Gastroesophageal sphincter (tissue), 4 donors: Measurements from ENCODE around the gene GPR82. TPM values are rescaled to one million over a fixed set of nuclear protein-coding genes. Genes with fewer than 3 reads are reported as not detected.

Source experiments
- ATAC-seq: fragments of 150-250 bp; one replicate; pipeline ENCODE4 v1.9.1; 2016; ENCODE audit warnings: mild to moderate bottlenecking, moderate library complexity
- H3K27ac ChIP-seq, 4 donors: fragments of 200-600 bp; sonication (generic) in 3 of 4; 1 replicate in 3 of 4; 2 replicates in 1 of 4; pipeline ENCODE4 v1.5.1; 2016 to 2019
- H3K27me3 ChIP-seq: fragments of 200-600 bp; sonication (generic); one replicate; pipeline ENCODE4 v1.5.1; 2019
- H3K36me3 ChIP-seq, 2 donors: fragments of 200-600 bp; sonication (generic); one replicate each; pipeline ENCODE4 v1.5.1; 2019; ENCODE audit warnings: control low read depth in 1 of 2
- H3K4me1 ChIP-seq, 3 donors: fragments of 200-600 bp; sonication (generic); 1 replicate in 2 of 3; 2 replicates in 1 of 3; pipeline ENCODE4 v1.5.1; 2016 to 2019; ENCODE audit warnings: control low read depth in 2 of 3
- H3K4me3 ChIP-seq, 2 donors: fragments of 200-600 bp; sonication (generic); one replicate each; pipeline ENCODE4 v1.5.1; 2019; ENCODE audit warnings: mild to moderate bottlenecking in 1 of 2, moderate library complexity in 1 of 2
- H3K9me3 ChIP-seq, 3 donors: fragments of 200-600 bp; sonication (generic); one replicate each; pipeline ENCODE4 v1.5.1; 2017 to 2019; ENCODE audit warnings: control low read depth in 2 of 3
- CTCF ChIP-seq, 4 experiments: fragments of 200-600 bp in 2 of 4; fragments of 450-650 bp in 2 of 4; sonication (generic) in 1 of 4; IDR thresholded peaks; one replicate each; pipeline ENCODE4 v1.5.1; 2017 to 2019; ENCODE audit warnings: antibody characterized with exemption in 4 of 4, mild to moderate bottlenecking in 2 of 4, moderate library complexity in 2 of 4
- EP300 ChIP-seq: sonication (generic); formaldehyde crosslinking; IDR thresholded peaks from one replicate; pipeline ENCODE4 v1.6.1; 2017; ENCODE audit warnings: antibody characterized with exemption, mild to moderate bottlenecking
- POLR2A ChIP-seq, 2 donors: fragments of 450-650 bp; IDR thresholded peaks; one replicate each; pipeline ENCODE4 v1.6.1; 2017; ENCODE audit warnings: antibody characterized with exemption in 2 of 2, mild to moderate bottlenecking in 2 of 2, moderate library complexity in 1 of 2
- POLR2AphosphoS5 ChIP-seq: sonication (generic); formaldehyde crosslinking; IDR thresholded peaks from one replicate; pipeline ENCODE4 v1.6.1; 2017; ENCODE audit warnings: antibody characterized with exemption
- WGBS, 2 donors: methylation state at CpG; one replicate each; pipeline ENCODE4 v1.1.5; 2018; ENCODE audit warnings: low coverage in 1 of 2; 5-methylcytosine and 5-hydroxymethylcytosine counted together
- total RNA-seq, 4 donors: library from RNA; depleted of rRNA; stranded (reverse); fragments of >200 nt; gene quantifications; one replicate each; pipeline ENCODE4 v1.1.0, GENCODE V29; 2016

Gene GPR82
- total RNA-seq, 4 donors from 2014 or later, result 0.47 to 0.67 TPM; not detected in 2

DNA sequence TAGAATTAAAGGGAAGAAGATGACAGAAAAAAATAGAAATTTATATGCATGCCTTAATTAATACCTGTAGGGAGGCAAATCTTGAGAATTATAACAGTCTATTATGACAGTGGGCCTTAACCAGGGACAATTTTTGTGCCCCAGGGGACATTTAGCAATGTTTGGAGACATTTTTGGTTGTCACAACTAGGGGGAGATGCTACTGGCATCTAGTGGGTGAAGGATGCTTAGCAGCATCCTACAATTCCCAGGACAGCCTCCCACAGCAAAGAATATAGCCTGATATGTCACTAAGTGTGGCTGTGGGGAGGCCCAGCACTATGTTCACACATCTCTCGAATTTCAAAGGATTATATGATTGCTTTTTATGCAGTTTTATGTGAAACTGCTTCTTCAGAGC, 10.5 kb downstream of the GPR82 start:
- no peaks in the 10 kb centered on the region for H3K36me3 ChIP-seq
- H3K4me3 ChIP-seq, result no peak overlapping the region
- H3K27me3 ChIP-seq, result no peaks in the 10 kb centered on the region
- ATAC-seq, result no peak
- no peak for TF ChIP-seq EP300
- peak in 1 of 4 experiments; percentile 46 for TF ChIP-seq CTCF (IDR thresholded peaks at IDR 0.05)
- no peaks in the 10 kb centered on the region for H3K4me1 ChIP-seq
- WGBS, 2 donors, result 0 to 14% methylated on average over 1 of the region's 1 CpG
- H3K9me3 ChIP-seq, result no peaks in the 10 kb centered on the region
- no peak overlapping the region for H3K27ac ChIP-seq

- Histone ChIP-seq H3K9me3 (no peaks in the 10 kb centered on the region), H3K27me3 (no peaks in the 10 kb centered on the region), H3K36me3 (no peaks in the 10 kb centered on the region), H3K27ac (no peak overlapping the region), H3K4me3 (no peak overlapping the region), H3K4me1 (no peaks in the 10 kb centered on the region)
- ATAC-seq, result no peak
- no peak for TF ChIP-seq POLR2AphosphoS5
- no peak for TF ChIP-seq EP300
- no peak for TF ChIP-seq POLR2A (IDR thresholded peaks at IDR 0.05)
- TF ChIP-seq CTCF (IDR thresholded peaks at IDR 0.05), result no peak
- WGBS, 2 donors, result 54 to 78% methylated on average over 2 to 4 of the region's 7 CpGs
Measured at GRCh38 chrX:41737065-41737464, 13.1 kb downstream of the GPR82 start.

DNA sequence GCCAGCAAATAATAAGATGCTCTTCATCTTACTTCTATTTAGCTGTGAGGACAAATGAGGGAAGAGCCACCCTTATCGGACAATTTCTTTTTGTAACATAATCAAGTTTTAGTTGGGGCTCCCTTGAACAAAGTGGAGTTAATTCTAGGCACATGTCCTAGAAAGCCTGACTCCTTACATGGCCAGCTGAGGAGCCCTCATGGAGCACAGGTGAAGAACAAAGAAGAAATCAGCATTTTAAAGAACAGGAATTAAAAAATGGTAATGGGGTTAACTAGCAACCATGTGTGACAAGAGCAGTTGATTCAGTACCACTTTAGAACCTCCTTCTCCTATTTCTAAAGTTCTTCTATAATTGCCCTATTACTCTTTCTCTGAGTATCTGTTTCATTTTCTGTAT, 15.9 kb downstream of the GPR82 start:
- Histone ChIP-seq H3K4me1 (no peaks in the 10 kb centered on the region), H3K4me3 (no peak overlapping the region), H3K27ac (no peak overlapping the region), H3K36me3 (peaks cover 0 to 12% of the 10 kb centered on the region in 2 donors), H3K27me3 (no peaks in the 10 kb centered on the region), H3K9me3 (no peaks in the 10 kb centered on the region)
- WGBS, 2 donors, result 62 to 100% methylated on average over 1 of the region's 1 CpG
- no peak for ATAC-seq
- no peak for TF ChIP-seq POLR2AphosphoS5
- no peak for TF ChIP-seq EP300
- no peak for TF ChIP-seq CTCF (IDR thresholded peaks at IDR 0.05)
- TF ChIP-seq POLR2A (IDR thresholded peaks at IDR 0.05), result no peak

DNA sequence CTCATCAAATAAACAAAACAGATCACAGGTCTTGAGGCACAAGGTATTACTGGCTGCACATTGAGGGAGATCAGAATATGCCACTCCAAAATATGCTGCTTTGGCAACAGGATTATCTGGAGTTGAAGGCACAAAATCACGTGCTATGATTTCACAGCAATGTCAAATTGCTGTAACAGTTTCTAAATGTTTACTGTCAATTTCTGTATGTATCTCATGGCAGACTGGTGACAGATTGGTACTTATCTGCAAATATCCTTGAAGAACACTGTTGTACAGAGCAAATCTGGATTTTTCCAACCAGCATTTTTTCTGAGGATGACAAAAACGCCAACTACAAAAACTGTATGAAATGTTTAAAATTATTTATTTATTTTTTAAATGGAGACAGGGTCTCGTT, 26.7 kb downstream of the GPR82 start:
- no peak for ATAC-seq
- H3K4me3 ChIP-seq, result no peak overlapping the region
- H3K9me3 ChIP-seq, result no peaks in the 10 kb centered on the region
- no peaks in the 10 kb centered on the region for H3K36me3 ChIP-seq
- WGBS, 2 donors, result 55 to 87% methylated on average over 2 of the region's 3 CpGs
- H3K4me1 ChIP-seq, result no peaks in the 10 kb centered on the region
- no peak overlapping the region for H3K27ac ChIP-seq
- TF ChIP-seq POLR2A (IDR thresholded peaks at IDR 0.05) (no peak), EP300 (no peak), POLR2AphosphoS5 (no peak), CTCF (IDR thresholded peaks at IDR 0.05) (no peak)
- no peaks in the 10 kb centered on the region for H3K27me3 ChIP-seq

DNA sequence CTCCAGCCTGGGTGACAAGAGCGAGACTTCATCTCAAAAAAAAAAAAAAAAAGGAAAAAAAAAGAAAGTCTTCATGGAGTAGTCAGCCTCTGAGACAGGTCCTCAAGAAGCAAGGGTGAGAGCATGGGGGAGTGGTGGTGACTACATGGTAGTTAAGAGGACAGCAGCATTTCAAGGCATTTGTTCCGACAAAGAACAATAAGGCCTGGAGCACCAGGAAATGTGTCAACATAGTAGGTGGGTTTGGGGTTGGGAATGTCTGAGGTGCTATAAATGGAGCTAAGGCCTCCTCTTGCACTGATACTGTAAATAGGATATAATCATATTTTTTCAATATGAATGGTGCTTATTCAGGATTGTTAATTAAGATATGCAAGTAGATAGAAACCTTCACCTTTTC, 34.4 kb downstream of the GPR82 start:
- no peaks in the 10 kb centered on the region for H3K36me3 ChIP-seq
- TF ChIP-seq POLR2A (IDR thresholded peaks at IDR 0.05), result no peak
- TF ChIP-seq POLR2AphosphoS5, result no peak
- TF ChIP-seq EP300, result no peak
- no peak for TF ChIP-seq CTCF (IDR thresholded peaks at IDR 0.05)
- no peaks in the 10 kb centered on the region for H3K9me3 ChIP-seq
- ATAC-seq, result no peak
- no peak overlapping the region for H3K27ac ChIP-seq
- H3K27me3 ChIP-seq, result no peaks in the 10 kb centered on the region
- no peaks in the 10 kb centered on the region for H3K4me1 ChIP-seq
- H3K4me3 ChIP-seq, result no peak overlapping the region
- 60 to 89% methylated on average over 1 of the region's 2 CpGs for WGBS, 2 donors
